ENCODE results near the gene PAM. TPM values are rescaled to one million over a fixed set of nuclear protein-coding genes. Genes with fewer than 3 reads are reported as not detected.
"Not testable (repeated sequence)": the region's sequence is repeated elsewhere in the genome, so short reads cannot be mapped to it uniquely, and the experiment has no call there.

The PAM gene
- total RNA-seq, 1 experiment from 2014 or later: 360 TPM

- DNase-seq (ENCODE audit: low read depth): peak; percentile 70
These were observed 147.0 kb downstream of the PAM start for GRCh38 chr5:102902135-102902448.

GRCh38 chr5:102902647-102903046 lies 147.5 kb downstream of the PAM start:
- DNase-seq (ENCODE audit: low read depth): no peak

- DNase-seq (ENCODE audit: low read depth): peak; percentile 72
These were observed 148.2 kb downstream of the PAM start for GRCh38 chr5:102903074-102903871.

- no peak for DNase-seq (ENCODE audit: low read depth)
These were observed 150.0 kb downstream of the PAM start for GRCh38 chr5:102905056-102905455.

GRCh38 chr5:102907099-102907498 lies 152.0 kb downstream of the PAM start:
- not testable (repeated sequence) for DNase-seq (ENCODE audit: low read depth)

DNA sequence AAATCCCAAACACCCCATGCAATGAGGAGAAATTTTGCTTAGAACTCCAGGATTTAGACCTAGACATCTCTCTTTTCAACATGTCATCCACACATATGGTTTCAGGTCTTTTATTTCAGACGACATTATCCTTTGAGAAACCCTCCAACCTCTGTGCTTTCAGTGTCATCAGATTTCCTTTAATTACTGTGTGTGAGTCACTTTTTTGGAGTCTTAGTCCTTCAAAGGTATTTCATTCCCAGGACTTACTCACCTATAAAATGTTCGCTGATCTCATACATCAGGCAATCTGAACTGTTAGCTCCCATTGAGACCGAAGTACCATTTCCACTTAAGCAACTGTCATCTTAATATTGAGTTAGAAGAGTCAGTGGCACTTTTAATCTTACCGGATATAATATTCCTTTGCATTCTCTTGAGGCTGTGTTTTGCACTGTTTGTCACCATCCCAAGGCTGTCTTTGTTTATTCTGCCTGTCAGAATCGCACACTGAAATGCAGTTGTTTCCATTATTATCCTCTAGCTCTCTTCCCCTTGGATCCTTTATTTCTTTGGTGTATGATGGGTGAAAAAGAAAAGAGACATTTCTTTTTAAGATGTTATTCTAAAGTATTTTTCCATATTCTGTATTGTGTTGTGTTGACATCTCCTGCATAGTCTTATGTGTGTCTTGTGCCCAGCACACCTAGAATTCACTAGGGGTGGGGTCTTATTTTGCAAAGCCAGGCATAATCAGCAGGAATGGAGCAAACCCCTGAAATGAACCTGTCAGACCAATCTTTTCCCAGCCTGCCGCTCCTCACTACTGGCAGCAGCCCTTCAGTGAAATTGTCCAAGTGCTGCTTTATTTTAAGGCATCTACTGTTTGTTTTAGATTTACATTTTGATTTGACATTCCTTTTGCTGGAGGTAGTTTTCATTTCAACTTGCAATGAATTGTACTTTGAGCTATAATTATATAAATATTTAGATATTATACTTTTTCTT lies 155.4 kb downstream of the PAM start:
- peak; percentile 93 for DNase-seq (ENCODE audit: low read depth)

DNA sequence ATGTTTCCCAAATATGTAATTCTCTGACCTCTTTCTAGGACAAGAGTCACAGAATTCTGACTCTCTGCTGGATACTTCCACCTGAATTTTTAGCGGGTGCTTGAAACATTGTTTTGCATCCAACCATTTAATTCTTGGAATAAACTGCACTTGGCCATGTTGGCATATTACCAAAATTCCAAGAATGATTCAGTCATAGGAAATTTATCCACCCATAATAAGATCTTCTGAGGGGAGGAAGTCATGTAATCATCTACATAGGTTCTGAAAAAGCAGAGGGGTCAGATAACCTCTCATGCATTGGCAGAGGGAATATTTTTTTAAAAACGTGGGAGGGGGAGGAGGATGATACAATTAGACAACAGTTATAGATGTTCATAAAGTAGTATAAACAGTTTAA lies 156.9 kb downstream of the PAM start:
- DNase-seq (ENCODE audit: low read depth): peak; percentile 83

DNA sequence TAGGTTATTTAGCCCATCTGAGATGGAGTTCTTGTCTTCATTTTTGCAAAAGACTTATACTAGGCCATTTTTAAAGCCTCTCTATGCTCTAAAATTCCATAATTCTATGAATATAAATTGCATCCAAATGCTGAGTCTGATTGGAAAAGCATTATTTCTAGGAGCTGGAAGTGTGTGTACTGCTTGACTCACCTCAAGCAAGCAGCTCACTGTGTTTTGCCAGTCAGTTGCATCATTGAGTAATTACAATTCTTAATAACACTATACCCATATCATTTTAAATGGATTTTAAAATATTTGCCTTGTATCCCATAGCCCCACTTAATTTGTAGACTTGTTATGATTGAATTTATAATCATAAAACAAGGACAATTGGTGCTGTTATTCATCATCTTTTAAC lies 161.0 kb downstream of the PAM start:
- no peak for DNase-seq (ENCODE audit: low read depth)

DNA sequence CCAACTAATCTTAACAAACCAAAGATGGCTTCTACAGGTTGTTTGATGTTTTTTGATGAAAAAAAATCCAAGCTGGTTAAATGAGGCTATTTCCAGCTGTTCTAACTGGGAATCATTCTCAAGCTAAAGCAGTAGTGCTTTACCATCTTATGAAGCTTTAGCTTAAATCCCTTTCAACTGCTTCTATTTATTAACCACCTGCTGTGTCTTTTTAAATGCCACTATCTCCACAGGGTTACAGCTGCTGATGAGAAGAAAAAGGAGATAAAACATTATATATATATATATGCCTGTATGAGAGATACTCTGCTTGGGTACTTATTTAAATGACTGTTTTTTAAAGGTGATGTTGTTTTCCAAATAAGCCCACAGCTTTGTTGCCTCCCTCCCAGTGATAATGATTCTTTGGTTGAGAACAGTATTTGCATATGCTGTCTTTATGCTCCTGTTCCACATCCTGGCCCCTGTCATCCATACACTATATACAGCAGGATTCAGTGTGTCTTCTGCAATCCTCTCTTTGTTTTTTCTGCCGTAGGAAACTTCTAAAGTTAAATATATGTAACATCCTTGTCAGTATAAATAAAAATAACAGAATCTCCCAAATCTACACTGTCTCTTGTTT lies 164.0 kb downstream of the PAM start:
- no peak for DNase-seq (ENCODE audit: low read depth)

DNA sequence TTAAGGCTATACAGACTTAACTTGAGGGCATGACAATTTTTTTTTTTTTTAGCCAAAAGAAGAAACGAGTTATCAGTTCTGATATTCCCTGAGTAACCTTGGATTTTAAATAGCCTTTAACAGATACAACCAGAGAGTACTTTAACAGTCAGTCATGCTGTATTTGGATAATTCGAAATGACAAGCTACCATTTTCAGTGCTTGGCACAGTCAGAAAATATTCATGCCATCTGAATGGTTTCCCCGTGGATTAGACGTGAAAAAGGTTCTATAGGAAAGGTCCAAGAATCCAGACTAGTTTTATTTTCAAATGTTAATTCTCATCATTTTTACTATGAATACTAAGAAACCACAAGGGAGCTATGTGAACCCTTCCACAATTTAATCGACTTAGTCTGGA lies 165.7 kb downstream of the PAM start:
- no peak for DNase-seq (ENCODE audit: low read depth)

DNA sequence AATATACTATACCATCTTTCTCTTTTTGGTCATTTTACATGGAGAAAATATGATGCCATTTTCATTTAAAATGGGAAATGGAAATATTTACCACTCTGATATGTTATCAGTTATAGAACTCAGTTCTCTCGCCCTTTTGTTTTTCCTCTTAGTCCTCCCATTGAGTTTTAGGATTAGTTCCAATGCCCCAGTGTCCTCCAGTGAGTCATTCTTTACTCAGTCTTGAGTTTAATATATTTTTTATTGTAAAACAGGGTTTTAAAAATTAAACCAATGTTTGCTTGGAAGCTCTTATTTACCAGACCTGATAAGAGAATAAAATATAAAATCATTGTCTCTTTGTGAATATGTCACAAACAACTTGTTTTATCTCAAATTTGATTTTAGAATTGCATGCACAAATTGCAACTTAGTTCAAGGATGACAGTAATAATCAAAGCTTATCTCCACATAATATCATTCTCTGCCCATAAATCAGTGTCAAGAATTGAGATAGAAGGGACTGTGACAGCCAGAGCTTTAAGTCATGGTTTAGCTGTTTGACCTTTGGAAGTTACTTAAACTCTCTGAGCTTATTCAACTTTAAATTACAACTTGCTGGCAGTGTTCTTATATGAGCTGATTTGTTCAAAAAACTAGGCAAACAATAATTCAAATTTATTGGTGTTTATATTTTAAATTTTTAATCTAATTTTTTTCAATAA lies 166.4 kb downstream of the PAM start:
- peak; percentile 33 for DNase-seq (ENCODE audit: low read depth)

DNA sequence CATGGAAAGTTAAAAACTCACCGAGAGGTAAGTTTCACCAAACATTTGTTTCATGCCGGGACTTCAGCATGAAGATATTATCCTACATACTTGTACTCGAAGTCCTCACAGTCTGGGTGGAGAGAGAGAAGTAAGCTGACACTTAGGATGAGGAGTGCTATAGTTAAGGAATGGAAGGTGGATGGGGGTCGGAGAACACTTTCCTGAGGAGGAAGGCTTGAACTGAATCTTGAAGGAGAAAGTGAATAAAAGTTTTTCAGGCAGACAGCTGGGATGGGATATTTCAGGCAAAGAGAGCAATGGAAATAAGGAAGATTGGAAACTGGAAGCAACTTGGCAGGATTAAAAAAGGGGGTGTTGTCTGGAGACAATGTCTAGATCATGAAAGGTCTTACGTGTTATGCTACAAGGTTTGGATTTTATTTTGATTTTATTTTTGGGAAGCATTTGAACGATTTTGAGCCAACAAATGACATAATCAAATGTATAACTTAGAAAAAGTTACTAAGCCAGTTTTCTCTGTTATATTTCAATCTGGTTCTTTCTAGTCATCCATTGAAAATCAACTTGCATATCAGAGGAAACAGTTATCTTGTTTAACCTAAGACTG lies 167.1 kb downstream of the PAM start:
- no peak for DNase-seq (ENCODE audit: low read depth)

- no peak for DNase-seq (ENCODE audit: low read depth)
These were observed 167.8 kb downstream of the PAM start for GRCh38 chr5:102922799-102923477.

GRCh38 chr5:102924963-102925362 lies 169.9 kb downstream of the PAM start:
- no peak for DNase-seq (ENCODE audit: low read depth)

- DNase-seq (ENCODE audit: low read depth): no peak
These were observed 171.9 kb downstream of the PAM start for GRCh38 chr5:102927007-102927406.

GRCh38 chr5:102930244-102930643 lies 175.1 kb downstream of the PAM start:
- DNase-seq (ENCODE audit: low read depth): no peak

- DNase-seq (ENCODE audit: low read depth): no peak
These were observed 176.1 kb downstream of the PAM start for GRCh38 chr5:102931085-102931725.

DNA sequence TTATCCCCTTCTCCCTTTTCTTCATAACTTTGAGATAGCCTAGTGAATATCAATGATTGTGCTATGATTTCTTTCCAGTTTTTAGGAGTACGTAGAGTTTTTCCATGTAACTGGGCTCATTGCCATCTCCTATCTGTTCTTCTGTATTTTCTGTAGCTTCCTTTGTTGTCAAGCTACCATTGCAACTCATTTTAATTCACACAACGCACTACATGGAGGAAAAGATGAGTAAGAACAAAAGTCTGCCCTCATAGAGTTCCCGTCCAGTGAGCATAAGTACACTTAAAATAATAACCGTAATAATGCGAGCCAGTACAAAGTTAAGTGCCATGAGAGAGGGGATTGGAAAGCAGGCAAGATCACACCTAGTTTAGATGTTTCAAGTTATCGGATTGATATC lies 177.7 kb downstream of the PAM start:
- DNase-seq (ENCODE audit: low read depth): no peak

DNA sequence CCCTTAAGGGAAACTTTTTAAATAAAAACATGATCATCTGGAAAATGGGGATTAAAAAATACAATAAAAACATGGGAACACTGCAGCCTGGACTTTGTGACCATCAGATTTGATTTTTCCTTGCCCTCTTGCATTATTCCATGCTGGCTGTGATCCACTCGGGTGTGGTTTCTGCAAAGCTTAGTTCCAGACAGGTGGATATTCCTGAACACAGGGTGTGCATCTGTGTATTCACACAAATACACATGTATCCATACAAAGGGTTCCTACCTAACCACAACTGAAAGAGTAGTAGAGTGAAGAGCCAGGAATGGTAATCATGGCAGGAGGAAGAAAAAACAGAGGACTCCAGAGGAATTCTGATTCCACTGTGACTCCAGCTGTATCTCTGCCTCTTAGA lies 178.2 kb downstream of the PAM start:
- DNase-seq (ENCODE audit: low read depth): no peak

GRCh38 chr5:102933721-102934459 lies 178.8 kb downstream of the PAM start:
- DNase-seq (ENCODE audit: low read depth): no peak

Data from M059J (cell line).